AG10803 (cell line): Measurements from ENCODE around the gene ITPR2.

Experiments
- DNase-seq: peaks from one replicate; pipeline ENCODE4 v3.0.0; 2010; ENCODE audit warnings: low read depth
- H3K4me3 ChIP-seq: 2 replicates; pipeline ENCODE4 v1.5.1; 2011; ENCODE audit warnings: mild to moderate bottlenecking, low read length, control low read depth
- CTCF ChIP-seq: conservative IDR thresholded peaks from 2 replicates; pipeline ENCODE4 v1.5.1; 2011; ENCODE audit warnings: mild to moderate bottlenecking, low read length, control low read depth, inconsistent platforms

ITPR2 gene

GRCh38 chr12:26773313-26774104, 59.5 kb downstream of the ITPR2 start:
- DNase-seq, result no peak

GRCh38 chr12:26771861-26772260, 61.1 kb downstream of the ITPR2 start:
- H3K4me3 ChIP-seq, result no peak overlapping the region
- no peak for TF ChIP-seq CTCF
- no peak for DNase-seq

More at GRCh38 chr12:26773313-26774104, 59.5 kb downstream of the ITPR2 start:
- no peak overlapping the region for H3K4me3 ChIP-seq
- no peak for TF ChIP-seq CTCF

GRCh38 chr12:26770239-26771070, 62.5 kb downstream of the ITPR2 start:
- no peak for TF ChIP-seq CTCF
- no peak for DNase-seq
- H3K4me3 ChIP-seq, result no peak overlapping the region

- no peak for TF ChIP-seq CTCF
- no peak overlapping the region for H3K4me3 ChIP-seq
- no peak for DNase-seq
Measured at GRCh38 chr12:26769611-26770010, 63.4 kb downstream of the ITPR2 start.

- no peak for TF ChIP-seq CTCF
- no peak overlapping the region for H3K4me3 ChIP-seq
- no peak for DNase-seq
Measured at GRCh38 chr12:26768611-26769603, 64.1 kb downstream of the ITPR2 start.

GRCh38 chr12:26767865-26768264, 65.1 kb downstream of the ITPR2 start:
- no peak for TF ChIP-seq CTCF
- DNase-seq, result no peak
- no peak overlapping the region for H3K4me3 ChIP-seq
